Mesodermal cell (in vitro differentiated cells): ENCODE measurements around the gene OBP2A.
"Not testable (repeated sequence)": the region's sequence is repeated elsewhere in the genome, so short reads cannot be mapped to it uniquely, and the experiment has no call there.

Experiments used
- H3K27ac ChIP-seq: 2 replicates; pipeline ENCODE4 v1.7.0; 2013; ENCODE audit warnings: mild to moderate bottlenecking, low read depth, low read length, moderate library complexity; ENCODE audit not compliant: severe bottlenecking
- H3K36me3 ChIP-seq: 2 replicates; pipeline ENCODE4 v1.7.1; 2013; ENCODE audit warnings: mild to moderate bottlenecking, low read length, moderate library complexity; ENCODE audit not compliant: control insufficient read depth, insufficient read depth
- H3K4me1 ChIP-seq: one replicate; pipeline ENCODE4 v1.7.1; 2013; ENCODE audit warnings: mild to moderate bottlenecking, low read length; ENCODE audit not compliant: insufficient read depth, control insufficient read depth, poor library complexity, severe bottlenecking
- H3K4me3 ChIP-seq: 2 replicates; pipeline ENCODE4 v1.7.0; 2013; ENCODE audit warnings: low read length, control low read depth, mild to moderate bottlenecking; ENCODE audit not compliant: insufficient read depth, poor library complexity, severe bottlenecking; ENCODE audit errors: extremely low read depth
- H3K9me3 ChIP-seq: 2 replicates; pipeline ENCODE4 v1.7.1; 2013; ENCODE audit warnings: mild to moderate bottlenecking, low read length, moderate library complexity; ENCODE audit not compliant: control insufficient read depth
- WGBS, 2 experiments: methylation state at CpG; one replicate each; pipeline ENCODE4 v1.1.5; 2013; ENCODE audit warnings: missing lambda C conversion rate in 2 of 2; ENCODE audit not compliant: insufficient coverage in 2 of 2; 5-methylcytosine and 5-hydroxymethylcytosine counted together

OBP2A gene

GRCh38 chr9:135513351-135513846 lies 32.5 kb upstream of the OBP2A start:
- Histone ChIP-seq H3K9me3 (no peaks in the 10 kb centered on the region), H3K4me1 (no peaks in the 10 kb centered on the region), H3K36me3 (no peaks in the 10 kb centered on the region), H3K4me3 (no peak overlapping the region), H3K27ac (no peak overlapping the region)
- 91 to 92% methylated on average over 19 of the region's 19 CpGs for WGBS, 2 experiments

- H3K9me3 ChIP-seq, H3K36me3 ChIP-seq, H3K27ac ChIP-seq, H3K4me3 ChIP-seq, H3K4me1 ChIP-seq: not testable (repeated sequence)
- 95 to 100% methylated on average over 1 to 4 of the region's 9 CpGs for WGBS, 2 experiments
Observed at GRCh38 chr9:135513906-135514305, 32.0 kb upstream of the OBP2A start.

GRCh38 chr9:135514342-135515082 lies 31.4 kb upstream of the OBP2A start:
- WGBS, 2 experiments, result 91 to 94% methylated on average over 8 to 13 of the region's 17 CpGs
- H3K4me1 ChIP-seq, result no peaks in the 10 kb centered on the region
- no peaks in the 10 kb centered on the region for H3K36me3 ChIP-seq
- H3K9me3 ChIP-seq, result no peaks in the 10 kb centered on the region
- no peak overlapping the region for H3K27ac ChIP-seq
- no peak overlapping the region for H3K4me3 ChIP-seq

GRCh38 chr9:135515083-135515951 lies 30.6 kb upstream of the OBP2A start:
- WGBS, 2 experiments, result 91 to 94% methylated on average over 29 to 31 of the region's 31 CpGs
- H3K4me1 ChIP-seq, result no peaks in the 10 kb centered on the region

GRCh38 chr9:135516132-135516860 lies 29.6 kb upstream of the OBP2A start:
- Histone ChIP-seq H3K4me1 (no peaks in the 10 kb centered on the region), H3K4me3 (no peak overlapping the region), H3K9me3 (no peaks in the 10 kb centered on the region), H3K27ac (no peak overlapping the region), H3K36me3 (no peaks in the 10 kb centered on the region)
- 94% methylated on average over 19 to 22 of the region's 25 CpGs for WGBS, 2 experiments

More at GRCh38 chr9:135515083-135515951, 30.6 kb upstream of the OBP2A start:
- H3K9me3 ChIP-seq, result no peaks in the 10 kb centered on the region
- no peaks in the 10 kb centered on the region for H3K36me3 ChIP-seq
- H3K27ac ChIP-seq, result no peak overlapping the region
- H3K4me3 ChIP-seq, result no peak overlapping the region

- no peaks in the 10 kb centered on the region for H3K9me3 ChIP-seq
- no peak overlapping the region for H3K27ac ChIP-seq
- no peak overlapping the region for H3K4me3 ChIP-seq
- H3K4me1 ChIP-seq, result peaks cover 3% of the 10 kb centered on the region
- WGBS, 2 experiments, result 95 to 96% methylated on average over 24 of the region's 24 CpGs
- H3K36me3 ChIP-seq, result no peaks in the 10 kb centered on the region
Observed at GRCh38 chr9:135517407-135517822, 28.5 kb upstream of the OBP2A start.

- H3K36me3 ChIP-seq, result no peaks in the 10 kb centered on the region
- 90 to 96% methylated on average over 8 to 9 of the region's 10 CpGs for WGBS, 2 experiments
- H3K4me1 ChIP-seq, result peaks cover 18% of the 10 kb centered on the region
- no peak overlapping the region for H3K27ac ChIP-seq
- no peak overlapping the region for H3K4me3 ChIP-seq
- no peaks in the 10 kb centered on the region for H3K9me3 ChIP-seq
Observed at GRCh38 chr9:135519179-135519971, 26.6 kb upstream of the OBP2A start.

- 90 to 93% methylated on average over 6 to 12 of the region's 18 CpGs for WGBS, 2 experiments
Observed at GRCh38 chr9:135520916-135521607, 24.9 kb upstream of the OBP2A start, which contains the start of gene LCN1. TSS of gene LCN1 (plus strand) at chr9:135521440. CDS start at chr9:135521498, 58 bp downstream.

GRCh38 chr9:135521608-135522095 lies 24.3 kb upstream of the OBP2A start:
- no peaks in the 10 kb centered on the region for H3K9me3 ChIP-seq
- H3K36me3 ChIP-seq, result no peaks in the 10 kb centered on the region
- WGBS, 2 experiments, result 60 to 100% methylated on average over 1 to 2 of the region's 11 CpGs
- no peak overlapping the region for H3K4me3 ChIP-seq
- H3K4me1 ChIP-seq, result peaks cover 21% of the 10 kb centered on the region
- no peak overlapping the region for H3K27ac ChIP-seq

More at GRCh38 chr9:135520916-135521607, 24.9 kb upstream of the OBP2A start, which contains the start of gene LCN1:
- H3K4me3 ChIP-seq, result no peak within 1 kb of the TSS
- H3K9me3 ChIP-seq, result no peaks in the 10 kb centered on the region
- H3K27ac ChIP-seq, result no peak within 1 kb of the TSS
- no peaks in the 10 kb centered on the region for H3K36me3 ChIP-seq
- peaks cover 18% of the 10 kb centered on the region for H3K4me1 ChIP-seq
